Lower leg skin (tissue), 3 donors: ENCODE results near the gene SH3BGR.

ENCODE experiments used
- CTCF ChIP-seq, 3 donors: fragments of 450-650 bp; IDR thresholded peaks; one replicate each; pipeline ENCODE4 v1.5.1; 2016; ENCODE audit warnings: antibody characterized with exemption in 3 of 3, mild to moderate bottlenecking in 3 of 3, moderate library complexity in 2 of 3
- POLR2A ChIP-seq, 2 donors: fragments of 450-650 bp; IDR thresholded peaks; one replicate each; pipeline ENCODE4 v1.6.1; 2016 to 2017; ENCODE audit warnings: antibody characterized with exemption in 2 of 2, mild to moderate bottlenecking in 1 of 2, moderate library complexity in 1 of 2

GRCh38 chr21:39471598-39471997 lies 19.8 kb downstream of the SH3BGR start:
- TF ChIP-seq CTCF (IDR thresholded peaks at IDR 0.05) = no peak
- no peak for TF ChIP-seq POLR2A (IDR thresholded peaks at IDR 0.05)
